ENCODE data around the gene IL12RB2. TPM values are rescaled to one million over a fixed set of nuclear protein-coding genes. Genes with fewer than 3 reads are reported as not detected.

The IL12RB2 gene
- total RNA-seq, 6 experiments from 2014 or later, result 0.12 to 1.3 (median 0.31) TPM

GRCh38 chr1:67381154-67381553 lies 73.5 kb downstream of the IL12RB2 start:
- Histone ChIP-seq H3K4me3 (no peak overlapping the region), H3K4me1 (peaks cover 0 to 8% (median 0%) of the 10 kb centered on the region in 4 donors), H3K27me3 (no peaks in the 10 kb centered on the region), H3K27ac (no peak overlapping the region), H3K36me3 (no peaks in the 10 kb centered on the region), H3K9me3 (no peaks in the 10 kb centered on the region)
- DNase-seq, result no peak
- TF ChIP-seq CTCF (IDR thresholded peaks at IDR 0.05), result no peak
- TF ChIP-seq POLR2A (IDR thresholded peaks at IDR 0.05), result no peak
- 80% methylated on average over 4 of the region's 4 CpGs for WGBS (ENCODE audit: insufficient coverage, low coverage, low lambda C conversion rate, missing lambda C conversion rate)
- ATAC-seq, result no peak
- intact Hi-C loops (cut with DNase I), result no loop called here

- TF ChIP-seq CTCF (IDR thresholded peaks at IDR 0.05) (no peak), POLR2A (IDR thresholded peaks at IDR 0.05) (no peak)
- Histone ChIP-seq H3K4me1 (peaks cover 0 to 8% (median 0%) of the 10 kb centered on the region in 4 donors), H3K4me3 (no peak overlapping the region), H3K27me3 (no peaks in the 10 kb centered on the region), H3K36me3 (no peaks in the 10 kb centered on the region), H3K9me3 (no peaks in the 10 kb centered on the region), H3K27ac (no peak overlapping the region)
- peak in 2 of 4 donors; percentile 21 to 57 for ATAC-seq
- WGBS (ENCODE audit: insufficient coverage, low coverage, low lambda C conversion rate, missing lambda C conversion rate), result 80% methylated on average over 1 of the region's 1 CpG
- no peak for DNase-seq
- intact Hi-C loops (cut with DNase I), result no loop called here
Measured at GRCh38 chr1:67382292-67382691, 74.6 kb downstream of the IL12RB2 start.

GRCh38 chr1:67383999-67384638 lies 76.4 kb downstream of the IL12RB2 start:
- intact Hi-C loops (cut with DNase I), result no loop called here
- no peak for TF ChIP-seq POLR2A (IDR thresholded peaks at IDR 0.05)
- TF ChIP-seq CTCF (IDR thresholded peaks at IDR 0.05), result no peak
- Histone ChIP-seq H3K9me3 (no peaks in the 10 kb centered on the region), H3K36me3 (no peaks in the 10 kb centered on the region), H3K27me3 (no peaks in the 10 kb centered on the region), H3K4me3 (no peak overlapping the region), H3K27ac (no peak overlapping the region), H3K4me1 (peaks cover 0 to 8% (median 0%) of the 10 kb centered on the region in 4 donors)
- 29% methylated on average over 1 of the region's 2 CpGs for WGBS (ENCODE audit: insufficient coverage, low coverage, low lambda C conversion rate, missing lambda C conversion rate)
- DNase-seq (no peak), ATAC-seq (no peak)

GRCh38 chr1:67390041-67390887 lies 82.6 kb downstream of the IL12RB2 start:
- no peak for TF ChIP-seq POLR2A (IDR thresholded peaks at IDR 0.05)
- TF ChIP-seq CTCF (IDR thresholded peaks at IDR 0.05), result no peak
- WGBS (ENCODE audit: insufficient coverage, low coverage, low lambda C conversion rate, missing lambda C conversion rate), result 94% methylated on average over 3 of the region's 3 CpGs
- Histone ChIP-seq H3K4me3 (no peak overlapping the region), H3K27me3 (no peaks in the 10 kb centered on the region), H3K4me1 (no peaks in the 10 kb centered on the region), H3K36me3 (no peaks in the 10 kb centered on the region), H3K9me3 (no peaks in the 10 kb centered on the region), H3K27ac (no peak overlapping the region)
- ATAC-seq (no peak), DNase-seq (no peak)
- intact Hi-C loops (cut with DNase I), result no loop called here
